Measurements from ENCODE around the gene DMBX1. TPM values are rescaled to one million over a fixed set of nuclear protein-coding genes. Genes with fewer than 3 reads are reported as not detected.

DMBX1 gene
- total RNA-seq, 3 donors from 2014 or later = not detected

GRCh38 chr1:46446646-46447498 is 42.8 kb upstream of the DMBX1 start:
- Histone ChIP-seq H3K4me3 (no peak overlapping the region), H3K9me3 (no peaks in the 10 kb centered on the region), H3K4me1 (ENCODE audit: low read depth) (peaks cover 11% of the 10 kb centered on the region), H3K36me3 (ENCODE audit: low read depth) (no peaks in the 10 kb centered on the region)
- intact Hi-C loops (cut with DNase I, micrococcal nuclease) = loop anchor here (5.0 kb wide), 1 partner anchor 80 kb away; no protein-coding TSS in a partner anchor
- ATAC-seq = peak; percentile 72
- peak; percentile 84 for TF ChIP-seq CTCF (IDR thresholded peaks at IDR 0.05)
- peak; percentile 73 to 94 (median 89) for DNase-seq

GRCh38 chr1:46447499-46448108 is 42.0 kb upstream of the DMBX1 start:
- intact Hi-C loops (cut with DNase I, micrococcal nuclease) = loop anchor here (5.0 kb wide), 1 partner anchor 80 kb away; no protein-coding TSS in a partner anchor
- Histone ChIP-seq H3K9me3 (no peaks in the 10 kb centered on the region), H3K4me3 (no peak overlapping the region), H3K4me1 (ENCODE audit: low read depth) (peaks cover 11% of the 10 kb centered on the region), H3K36me3 (ENCODE audit: low read depth) (no peaks in the 10 kb centered on the region)
- no peak for DNase-seq
- TF ChIP-seq CTCF (IDR thresholded peaks at IDR 0.05) = no peak
- no peak for ATAC-seq

GRCh38 chr1:46448109-46448911 is 41.3 kb upstream of the DMBX1 start:
- DNase-seq = no peak
- intact Hi-C loops (cut with DNase I, micrococcal nuclease) = loop anchor here (5.0 kb wide), 1 partner anchor 79 kb away; no protein-coding TSS in a partner anchor
- Histone ChIP-seq H3K9me3 (no peaks in the 10 kb centered on the region), H3K36me3 (ENCODE audit: low read depth) (no peaks in the 10 kb centered on the region), H3K4me1 (ENCODE audit: low read depth) (peaks cover 11% of the 10 kb centered on the region), H3K4me3 (no peak overlapping the region)
- no peak for TF ChIP-seq CTCF (IDR thresholded peaks at IDR 0.05)
- peak; percentile 4 for ATAC-seq

- no peak overlapping the region for H3K4me3 ChIP-seq
Measured at GRCh38 chr1:46449223-46450159, 40.1 kb upstream of the DMBX1 start.

More at GRCh38 chr1:46449223-46450159, 40.1 kb upstream of the DMBX1 start:
- intact Hi-C loops (cut with DNase I, micrococcal nuclease) = loop anchor here (5.0 kb wide), 1 partner anchor 78 kb away; no protein-coding TSS in a partner anchor
- TF ChIP-seq CTCF (IDR thresholded peaks at IDR 0.05) = no peak
- Histone ChIP-seq H3K9me3 (no peaks in the 10 kb centered on the region), H3K36me3 (ENCODE audit: low read depth) (no peaks in the 10 kb centered on the region), H3K4me1 (ENCODE audit: low read depth) (peaks cover 11% of the 10 kb centered on the region)
- DNase-seq (peak in 1 of 3 donors; percentile 23), ATAC-seq (peak; percentile 34)

Data from mucosa of descending colon (tissue), 3 donors.